Vagina (tissue), 2 donors: Measurements from ENCODE around the gene INO80C. TPM values are rescaled to one million over a fixed set of nuclear protein-coding genes. Genes with fewer than 3 reads are reported as not detected.

Experiments
- DNase-seq, 2 donors: peaks; one replicate each; pipeline ENCODE4 v3.0.0-alpha.2; 2017; ENCODE audit errors: extremely low spot score in 2 of 2
- H3K27ac ChIP-seq: fragments of 200-600 bp; sonication (generic); one replicate; pipeline ENCODE4 v1.5.1; 2019
- H3K27me3 ChIP-seq: fragments of 200-600 bp; sonication (generic); one replicate; pipeline ENCODE4 v1.5.1; 2019
- H3K36me3 ChIP-seq, 2 donors: fragments of 200-600 bp; sonication (generic); one replicate each; pipeline ENCODE4 v1.5.1; 2017 to 2019
- H3K4me1 ChIP-seq: fragments of 200-600 bp; sonication (generic); one replicate; pipeline ENCODE4 v1.5.1; 2019
- H3K4me3 ChIP-seq, 2 donors: fragments of 200-600 bp; sonication (generic); 1 replicate in 1 of 2; 2 replicates in 1 of 2; pipeline ENCODE4 v1.5.1; 2016 to 2019
- H3K9me3 ChIP-seq: fragments of 200-600 bp; sonication (generic); one replicate; pipeline ENCODE4 v1.5.1; 2019
- CTCF ChIP-seq, 3 experiments: fragments of 450-650 bp in 2 of 3; fragments of 200-600 bp in 1 of 3; sonication (generic) in 1 of 3; IDR thresholded peaks; one replicate each; pipeline ENCODE4 v1.5.1; 2017 to 2019; ENCODE audit warnings: antibody characterized with exemption in 3 of 3, mild to moderate bottlenecking in 2 of 3, moderate library complexity in 2 of 3
- POLR2A ChIP-seq, 2 donors: fragments of 450-650 bp; IDR thresholded peaks; one replicate each; pipeline ENCODE4 v1.6.1; 2017; ENCODE audit warnings: antibody characterized with exemption in 2 of 2, mild to moderate bottlenecking in 2 of 2, moderate library complexity in 2 of 2
- POLR2AphosphoS5 ChIP-seq, 2 donors: sonication (generic); formaldehyde crosslinking; IDR thresholded peaks; one replicate each; pipeline ENCODE4 v1.9.0; 2017; ENCODE audit warnings: antibody characterized with exemption in 2 of 2, mild to moderate bottlenecking in 2 of 2, low read depth in 1 of 2; ENCODE audit not compliant: insufficient read depth in 1 of 2
- intact Hi-C: fragments of 100-400 bp; cut with DNase I; formaldehyde crosslinking; loops from one replicate; pipeline ENCODE4 v1.15.1; 2023
- total RNA-seq: library from RNA; depleted of rRNA; stranded (reverse); fragments of >200 nt; gene quantifications from one replicate; pipeline ENCODE4 v1.2.3, GENCODE V29; 2016

Gene INO80C
- total RNA-seq, 1 donor from 2014 or later: 21.1 TPM

GRCh38 chr18:35478520-35479435 is 19.0 kb downstream of the INO80C start:
- Histone ChIP-seq H3K27ac (no peak overlapping the region), H3K27me3 (no peaks in the 10 kb centered on the region), H3K4me3 (no peak overlapping the region), H3K36me3 (no peaks in the 10 kb centered on the region), H3K4me1 (no peaks in the 10 kb centered on the region), H3K9me3 (no peaks in the 10 kb centered on the region)
- DNase-seq: no peak
- intact Hi-C loops: no loop called here
- TF ChIP-seq POLR2A (IDR thresholded peaks at IDR 0.05): no peak
- TF ChIP-seq POLR2AphosphoS5 (IDR thresholded peaks at IDR 0.05; ENCODE audit: insufficient read depth in 1 of 2, low read depth in 1 of 2): peak in 1 of 2 donors; percentile 42
- TF ChIP-seq CTCF (IDR thresholded peaks at IDR 0.05): no peak

- Histone ChIP-seq H3K9me3 (no peaks in the 10 kb centered on the region), H3K36me3 (no peaks in the 10 kb centered on the region), H3K27me3 (no peaks in the 10 kb centered on the region), H3K4me1 (no peaks in the 10 kb centered on the region), H3K27ac (no peak overlapping the region), H3K4me3 (no peak overlapping the region)
- intact Hi-C loops: no loop called here
- DNase-seq: no peak
- TF ChIP-seq POLR2A (IDR thresholded peaks at IDR 0.05) (no peak), POLR2AphosphoS5 (IDR thresholded peaks at IDR 0.05; ENCODE audit: insufficient read depth in 1 of 2, low read depth in 1 of 2) (no peak), CTCF (IDR thresholded peaks at IDR 0.05) (no peak)
Observed at GRCh38 chr18:35477974-35478373, 19.8 kb downstream of the INO80C start.

GRCh38 chr18:35477497-35477896 is 20.3 kb downstream of the INO80C start:
- no peaks in the 10 kb centered on the region for H3K9me3 ChIP-seq
- TF ChIP-seq POLR2A (IDR thresholded peaks at IDR 0.05): no peak
- no peak for TF ChIP-seq POLR2AphosphoS5 (IDR thresholded peaks at IDR 0.05; ENCODE audit: insufficient read depth in 1 of 2, low read depth in 1 of 2)
- no peak for TF ChIP-seq CTCF (IDR thresholded peaks at IDR 0.05)
- no peak for DNase-seq
- no peak overlapping the region for H3K4me3 ChIP-seq
- no peaks in the 10 kb centered on the region for H3K4me1 ChIP-seq
- H3K27me3 ChIP-seq: no peaks in the 10 kb centered on the region
- intact Hi-C loops: no loop called here
- no peak overlapping the region for H3K27ac ChIP-seq
- no peaks in the 10 kb centered on the region for H3K36me3 ChIP-seq

DNA sequence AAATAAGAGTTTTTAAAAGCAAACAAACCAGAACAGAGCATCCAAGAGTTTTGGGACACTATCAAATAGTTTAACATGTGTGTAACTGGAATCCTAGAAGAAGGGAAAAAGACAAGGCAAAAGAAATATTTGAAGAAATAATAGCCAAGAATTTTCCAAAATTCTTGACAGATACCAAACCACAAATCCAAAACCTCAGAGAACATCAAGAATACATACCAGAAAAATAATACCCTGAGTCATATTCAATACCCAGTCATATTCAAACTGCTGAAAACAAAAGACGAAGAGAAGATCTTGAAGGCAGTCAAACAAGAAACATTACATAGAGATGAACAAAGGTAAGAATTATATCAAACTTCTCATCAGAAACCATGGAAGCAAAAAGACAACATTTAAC is 22.9 kb downstream of the INO80C start:
- Histone ChIP-seq H3K27ac (no peak overlapping the region), H3K27me3 (no peaks in the 10 kb centered on the region), H3K9me3 (no peaks in the 10 kb centered on the region), H3K36me3 (no peaks in the 10 kb centered on the region), H3K4me1 (no peaks in the 10 kb centered on the region), H3K4me3 (no peak overlapping the region)
- intact Hi-C loops: no loop called here
- DNase-seq: no peak
- TF ChIP-seq CTCF (IDR thresholded peaks at IDR 0.05): no peak

GRCh38 chr18:35473562-35473961 is 24.2 kb downstream of the INO80C start:
- Histone ChIP-seq H3K36me3 (no peaks in the 10 kb centered on the region), H3K4me3 (no peak overlapping the region), H3K27me3 (no peaks in the 10 kb centered on the region), H3K27ac (no peak overlapping the region), H3K4me1 (no peaks in the 10 kb centered on the region), H3K9me3 (no peaks in the 10 kb centered on the region)
- intact Hi-C loops: no loop called here
- no peak for TF ChIP-seq CTCF (IDR thresholded peaks at IDR 0.05)
- TF ChIP-seq POLR2AphosphoS5 (IDR thresholded peaks at IDR 0.05; ENCODE audit: insufficient read depth in 1 of 2, low read depth in 1 of 2): no peak
- no peak for TF ChIP-seq POLR2A (IDR thresholded peaks at IDR 0.05)
- no peak for DNase-seq
